ENCODE measurements around the gene LPIN2.

Gene LPIN2

GRCh38 chr18:3040173-3040572 lies 27.2 kb upstream of the LPIN2 start:
- DNase-seq (ENCODE audit: low read depth): no peak
- TF ChIP-seq POLR2A (IDR thresholded peaks at IDR 0.05; ENCODE audit: extremely low read depth, insufficient read length) (no peak), CTCF (IDR thresholded peaks at IDR 0.05; ENCODE audit: low read depth, low read length) (no peak), MYC (IDR thresholded peaks at IDR 0.05; ENCODE audit: low read depth, low read length) (no peak)
- H3K4me3 ChIP-seq (ENCODE audit: low read depth, low read length): no peak overlapping the region

- DNase-seq (ENCODE audit: low read depth): peak; percentile 85
Measured at GRCh38 chr18:3037423-3037915, 24.5 kb upstream of the LPIN2 start.

GRCh38 chr18:3036108-3036507 lies 23.2 kb upstream of the LPIN2 start:
- DNase-seq (ENCODE audit: low read depth): no peak
- no peak for TF ChIP-seq CTCF (IDR thresholded peaks at IDR 0.05; ENCODE audit: low read depth, low read length)
- TF ChIP-seq POLR2A (IDR thresholded peaks at IDR 0.05; ENCODE audit: extremely low read depth, insufficient read length): no peak
- TF ChIP-seq MYC (IDR thresholded peaks at IDR 0.05; ENCODE audit: low read depth, low read length): no peak
- TF ChIP-seq MAX (IDR thresholded peaks at IDR 0.05; ENCODE audit: low read depth, low read length): no peak
- H3K4me3 ChIP-seq (ENCODE audit: low read depth, low read length): no peak overlapping the region

More at GRCh38 chr18:3037423-3037915, 24.5 kb upstream of the LPIN2 start:
- H3K4me3 ChIP-seq (ENCODE audit: low read depth, low read length): no peak overlapping the region
- TF ChIP-seq MAX (IDR thresholded peaks at IDR 0.05; ENCODE audit: low read depth, low read length) (no peak), CTCF (IDR thresholded peaks at IDR 0.05; ENCODE audit: low read depth, low read length) (no peak), POLR2A (IDR thresholded peaks at IDR 0.05; ENCODE audit: extremely low read depth, insufficient read length) (no peak), MYC (IDR thresholded peaks at IDR 0.05; ENCODE audit: low read depth, low read length) (no peak)

- H3K4me3 ChIP-seq (ENCODE audit: low read depth, low read length): no peak overlapping the region
- no peak for TF ChIP-seq CTCF (IDR thresholded peaks at IDR 0.05; ENCODE audit: low read depth, low read length)
- TF ChIP-seq MAX (IDR thresholded peaks at IDR 0.05; ENCODE audit: low read depth, low read length): no peak
- TF ChIP-seq POLR2A (IDR thresholded peaks at IDR 0.05; ENCODE audit: extremely low read depth, insufficient read length): no peak
- no peak for TF ChIP-seq MYC (IDR thresholded peaks at IDR 0.05; ENCODE audit: low read depth, low read length)
- DNase-seq (ENCODE audit: low read depth): no peak
Measured at GRCh38 chr18:3035635-3036034, 22.7 kb upstream of the LPIN2 start.

- H3K4me3 ChIP-seq (ENCODE audit: low read depth, low read length): no peak overlapping the region
- no peak for TF ChIP-seq CTCF (IDR thresholded peaks at IDR 0.05; ENCODE audit: low read depth, low read length)
- TF ChIP-seq MYC (IDR thresholded peaks at IDR 0.05; ENCODE audit: low read depth, low read length): no peak
- no peak for TF ChIP-seq POLR2A (IDR thresholded peaks at IDR 0.05; ENCODE audit: extremely low read depth, insufficient read length)
- no peak for TF ChIP-seq MAX (IDR thresholded peaks at IDR 0.05; ENCODE audit: low read depth, low read length)
- DNase-seq (ENCODE audit: low read depth): no peak
Measured at GRCh38 chr18:3032721-3033120, 19.8 kb upstream of the LPIN2 start.
